Measurements from ENCODE around the gene RPL27. TPM values are rescaled to one million over a fixed set of nuclear protein-coding genes. Genes with fewer than 3 reads are reported as not detected.
"Not testable (repeated sequence)": the region's sequence is repeated elsewhere in the genome, so short reads cannot be mapped to it uniquely, and the experiment has no call there.

The RPL27 gene
- total RNA-seq, 1 donor: 1,876 TPM

DNA sequence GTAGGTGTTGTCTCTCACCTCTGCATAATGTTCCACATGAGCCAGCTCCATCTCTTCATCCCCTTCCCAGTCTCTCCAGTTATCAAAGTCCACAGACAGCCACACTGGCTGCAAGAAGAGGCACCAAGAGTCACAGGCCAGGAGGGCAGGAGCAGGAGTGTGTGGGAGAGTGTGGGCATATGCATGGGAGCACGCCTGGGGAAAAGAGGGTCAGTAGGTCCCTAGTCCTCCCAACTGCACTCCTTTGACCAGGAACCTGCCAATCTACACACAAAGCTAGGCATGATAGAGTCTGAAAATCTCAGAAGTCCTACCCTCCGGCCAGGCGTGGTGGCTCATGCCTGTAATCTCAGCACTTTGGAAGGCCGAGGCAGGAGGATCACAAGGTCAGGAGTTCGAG lies 26.6 kb upstream of the RPL27 start:
- no peak for TF ChIP-seq CTCF (IDR thresholded peaks at IDR 0.05; ENCODE audit: insufficient read depth, low read length)
- H3K4me3 ChIP-seq (ENCODE audit: low read depth, low read length): no peak overlapping the region
- no peak for DNase-seq (ENCODE audit: low read depth)

DNA sequence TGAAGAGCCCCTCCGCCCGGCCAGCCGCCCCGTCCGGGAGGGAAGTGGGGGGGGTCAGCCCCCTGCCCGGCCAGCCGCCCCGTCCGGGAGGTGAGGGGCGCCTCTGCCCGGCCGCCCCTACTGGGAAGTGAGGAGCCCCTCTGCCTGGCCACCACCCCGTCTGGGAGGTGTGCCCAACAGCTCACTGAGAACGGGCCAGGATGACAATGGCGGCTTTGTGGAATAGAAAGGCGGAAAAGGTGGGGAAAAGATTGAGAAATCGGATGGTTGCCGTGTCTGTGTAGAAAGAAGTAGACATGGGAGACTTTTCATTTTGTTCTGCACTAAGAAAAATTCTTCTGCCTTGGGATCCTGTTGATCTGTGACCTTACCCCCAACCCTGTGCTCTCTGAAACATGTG lies 24.9 kb upstream of the RPL27 start:
- DNase-seq (ENCODE audit: low read depth): not testable (repeated sequence)

DNA sequence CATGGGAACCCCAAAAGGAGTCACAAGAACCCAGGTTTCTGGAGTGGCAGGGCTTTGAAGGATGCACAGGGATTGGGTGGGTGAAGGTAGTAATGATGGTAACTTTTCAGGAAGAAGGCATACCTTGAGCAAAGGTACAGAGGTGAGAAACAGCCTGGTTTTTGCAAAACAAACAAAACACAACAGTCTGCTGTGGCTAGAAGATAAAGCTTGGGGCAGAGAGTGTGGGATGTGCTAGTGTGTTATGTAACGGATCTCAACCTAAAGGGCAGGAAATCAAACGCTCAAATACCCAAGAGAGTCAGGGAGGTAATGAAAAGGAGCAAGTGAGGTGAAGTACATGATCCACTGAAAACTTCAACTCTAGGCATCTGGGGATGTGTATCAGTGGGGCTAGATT lies 23.0 kb upstream of the RPL27 start:
- no peak overlapping the region for H3K4me3 ChIP-seq (ENCODE audit: low read depth, low read length)
- TF ChIP-seq CTCF (IDR thresholded peaks at IDR 0.05; ENCODE audit: insufficient read depth, low read length): no peak
- no peak for DNase-seq (ENCODE audit: low read depth)

More for the DNA sequence above, 24.9 kb upstream of the RPL27 start:
- H3K4me3 ChIP-seq (ENCODE audit: low read depth, low read length): not testable (repeated sequence)

DNA sequence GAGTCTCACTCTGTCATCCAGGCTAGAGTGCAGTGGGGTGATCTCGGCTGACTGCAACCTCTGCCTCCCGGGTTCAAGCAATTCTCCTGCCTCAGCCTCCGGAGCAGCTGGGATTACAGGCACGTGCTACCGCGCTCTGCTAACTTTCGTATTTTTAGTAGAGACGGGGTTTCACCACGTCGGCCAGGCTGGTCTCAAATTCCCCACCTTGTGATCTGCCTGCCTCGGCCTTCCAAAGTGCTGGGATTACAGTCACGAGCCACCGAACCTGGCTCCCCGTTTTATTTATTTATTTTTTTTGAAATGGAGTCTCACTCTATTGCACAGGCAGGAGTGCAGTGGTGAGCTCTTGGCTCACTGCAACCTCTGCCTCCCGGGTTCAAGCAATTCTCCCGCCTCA lies 22.5 kb upstream of the RPL27 start:
- not testable (repeated sequence) for DNase-seq (ENCODE audit: low read depth)

GRCh38 chr17:42979511-42980273 lies 18.5 kb upstream of the RPL27 start, which contains the start of gene PTGES3L:
PTGES3L (minus strand) TSS chr17:42980080; CDS start chr17:42980053, 27 bp downstream.
- TF ChIP-seq CTCF (IDR thresholded peaks at IDR 0.05; ENCODE audit: insufficient read depth, low read length): no peak
- peak; percentile 27 for DNase-seq (ENCODE audit: low read depth)
- H3K4me3 ChIP-seq (ENCODE audit: low read depth, low read length): peak within 1 kb of the TSS; percentile 90

More for the DNA sequence above, 22.5 kb upstream of the RPL27 start:
- not testable (repeated sequence) for H3K4me3 ChIP-seq (ENCODE audit: low read depth, low read length)

GRCh38 chr17:42980274-42980765 lies 17.9 kb upstream of the RPL27 start, which contains the start of gene RUNDC1:
RUNDC1 (plus strand) TSS chr17:42980565; CDS start chr17:42980577, 12 bp downstream.
- no peak for TF ChIP-seq CTCF (IDR thresholded peaks at IDR 0.05; ENCODE audit: insufficient read depth, low read length)
- peak within 1 kb of the TSS; percentile 90 for H3K4me3 ChIP-seq (ENCODE audit: low read depth, low read length)
- peak; percentile 71 for DNase-seq (ENCODE audit: low read depth)

GRCh38 chr17:42980766-42981397 lies 17.3 kb upstream of the RPL27 start:
- peak overlapping the region; percentile 90 for H3K4me3 ChIP-seq (ENCODE audit: low read depth, low read length)
- TF ChIP-seq CTCF (IDR thresholded peaks at IDR 0.05; ENCODE audit: insufficient read depth, low read length): no peak
- peak; percentile 39 for DNase-seq (ENCODE audit: low read depth)
